ENCODE data around the gene ABHD14A.

The ABHD14A gene

DNA sequence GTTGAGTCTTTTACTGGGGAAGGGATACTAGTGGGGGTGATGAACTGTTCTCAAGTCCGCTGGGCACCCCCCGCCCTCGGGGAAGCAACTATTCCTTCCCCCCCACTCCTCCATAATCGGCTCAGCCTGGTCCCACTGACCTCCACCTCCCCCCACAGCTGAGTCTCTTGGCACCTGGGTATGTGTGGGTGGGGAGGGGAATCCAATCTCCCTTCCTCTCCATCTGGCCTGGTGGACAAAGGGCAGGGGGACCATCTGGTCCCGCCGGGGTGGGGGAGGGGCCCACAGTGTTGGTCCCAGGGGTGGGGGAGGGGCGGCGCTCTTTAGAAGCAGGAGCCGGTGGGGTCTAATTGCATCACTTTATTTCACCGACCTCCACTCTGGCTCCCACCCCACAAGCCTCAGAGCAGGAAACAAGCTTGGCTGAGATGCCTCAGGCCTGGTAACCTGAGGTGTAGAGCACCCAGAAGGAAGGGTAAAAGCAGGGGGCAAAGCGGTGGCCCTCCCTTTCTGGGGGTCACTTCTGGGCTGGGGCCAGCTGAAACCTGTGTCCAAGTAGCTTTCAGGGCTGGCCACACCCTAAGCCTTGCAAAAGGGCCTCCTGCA, 6.6 kb upstream of the ABHD14A start:
- no peak for TF ChIP-seq CTCF (conservative IDR thresholded peaks at IDR 0.05; ENCODE audit: low read depth, low read length)
- H3K4me3 ChIP-seq (ENCODE audit: low read length) = peak overlapping the region; percentile 55
- no peak for DNase-seq (ENCODE audit: low read depth)

DNA sequence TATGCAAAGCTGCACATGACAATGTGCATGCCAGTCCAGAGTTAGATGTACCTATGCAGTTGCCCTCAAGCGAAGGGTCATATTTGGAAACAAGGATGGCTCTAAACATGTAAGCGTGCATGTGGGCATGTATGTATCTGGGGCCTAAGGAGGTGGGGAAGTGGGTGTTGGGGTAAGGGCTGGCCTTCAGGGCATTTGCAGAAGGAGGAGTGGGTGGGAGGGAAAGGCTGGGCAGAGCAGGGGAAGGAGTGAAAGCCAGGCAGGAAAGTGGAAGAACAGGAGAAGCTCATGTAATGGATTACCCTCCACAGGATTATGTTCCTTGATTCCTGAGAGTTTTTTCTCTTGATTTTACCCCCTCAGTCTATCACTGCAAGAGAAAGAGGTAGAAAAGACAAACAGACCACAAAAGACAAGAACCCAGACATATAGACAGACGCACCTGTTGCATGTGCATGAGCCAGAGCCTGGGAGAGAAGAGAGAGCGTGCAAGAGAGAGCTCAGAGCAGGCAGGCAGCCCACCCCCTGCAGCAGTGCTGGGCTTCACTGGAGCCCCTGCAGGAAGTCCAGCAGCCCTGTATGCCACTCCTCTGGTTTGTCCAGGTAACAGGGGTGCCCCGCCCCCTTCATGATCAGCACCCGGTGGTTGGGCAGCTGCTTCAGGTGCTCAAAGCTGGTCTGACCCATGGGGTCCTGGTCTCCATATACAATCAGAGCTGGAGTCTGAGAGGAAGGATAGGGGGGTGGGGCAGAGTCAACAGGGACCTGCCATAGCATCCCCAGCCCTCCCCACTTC, 5.8 kb upstream of the ABHD14A start:
- no peak for DNase-seq (ENCODE audit: low read depth)
- no peak for TF ChIP-seq CTCF (conservative IDR thresholded peaks at IDR 0.05; ENCODE audit: low read depth, low read length)
- H3K4me3 ChIP-seq (ENCODE audit: low read length) = no peak overlapping the region

GRCh38 chr3:51969841-51970240, 5.0 kb upstream of the ABHD14A start:
- TF ChIP-seq CTCF (conservative IDR thresholded peaks at IDR 0.05; ENCODE audit: low read depth, low read length) = no peak
- DNase-seq (ENCODE audit: low read depth) = no peak

DNA sequence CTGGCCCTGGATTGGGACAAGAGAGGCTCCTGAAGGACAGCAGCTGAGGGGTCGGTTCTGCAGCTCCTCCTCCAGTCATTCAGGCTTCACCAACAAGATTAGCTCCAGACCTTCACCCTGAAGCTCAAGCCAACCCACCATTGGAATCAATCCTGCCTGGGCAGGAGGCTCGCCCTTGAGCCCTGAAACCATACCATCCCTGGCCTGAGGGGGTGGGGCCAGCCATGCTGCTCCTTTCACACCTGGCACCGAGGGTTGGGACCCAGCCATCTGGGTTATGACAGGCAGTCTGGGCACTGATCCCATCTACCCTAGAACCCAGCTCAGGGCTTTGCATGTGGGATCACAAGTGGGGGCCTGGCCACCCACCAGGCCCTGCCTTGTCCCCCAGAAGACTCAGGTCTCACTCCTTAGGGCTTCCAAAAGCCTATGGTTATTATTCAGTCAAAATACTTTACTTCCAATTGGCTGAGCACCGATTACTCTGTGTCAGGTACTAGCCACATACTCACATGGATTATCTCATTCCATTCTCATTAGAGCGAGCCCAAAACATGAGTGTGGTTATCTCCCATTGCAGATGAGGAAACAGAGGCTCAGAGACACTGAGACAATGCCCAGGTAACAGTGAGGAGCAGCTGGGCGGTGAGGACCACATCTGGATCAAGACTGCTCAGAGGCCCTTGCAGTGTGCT, 4.1 kb upstream of the ABHD14A start:
- peak; percentile 75 for DNase-seq (ENCODE audit: low read depth)
- H3K4me3 ChIP-seq (ENCODE audit: low read length) = no peak overlapping the region
- TF ChIP-seq CTCF (conservative IDR thresholded peaks at IDR 0.05; ENCODE audit: low read depth, low read length) = no peak

More at GRCh38 chr3:51969841-51970240, 5.0 kb upstream of the ABHD14A start:
- H3K4me3 ChIP-seq (ENCODE audit: low read length) = no peak overlapping the region

DNA sequence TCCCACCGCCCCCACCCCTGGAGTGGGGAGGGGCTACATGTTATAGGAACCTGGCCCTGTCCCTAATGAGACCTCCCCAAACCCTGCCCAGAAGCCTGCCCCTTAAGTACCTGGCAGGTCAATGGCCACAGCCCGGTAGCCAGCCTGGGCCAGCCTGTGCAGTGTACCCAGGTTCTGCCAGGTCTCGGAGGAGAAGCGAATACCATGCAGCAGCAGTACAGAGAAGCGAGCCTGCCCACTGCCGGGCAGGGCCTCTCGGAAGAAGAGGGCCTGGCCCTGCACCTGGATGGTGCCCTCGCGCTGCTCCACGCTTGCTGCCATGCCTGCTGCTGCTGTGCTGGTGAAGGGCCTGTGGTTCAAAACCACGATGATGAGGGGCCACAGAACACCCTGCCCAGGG, 3.5 kb upstream of the ABHD14A start:
- TF ChIP-seq CTCF (conservative IDR thresholded peaks at IDR 0.05; ENCODE audit: low read depth, low read length) = no peak
- DNase-seq (ENCODE audit: low read depth) = no peak
- H3K4me3 ChIP-seq (ENCODE audit: low read length) = no peak overlapping the region

DNA sequence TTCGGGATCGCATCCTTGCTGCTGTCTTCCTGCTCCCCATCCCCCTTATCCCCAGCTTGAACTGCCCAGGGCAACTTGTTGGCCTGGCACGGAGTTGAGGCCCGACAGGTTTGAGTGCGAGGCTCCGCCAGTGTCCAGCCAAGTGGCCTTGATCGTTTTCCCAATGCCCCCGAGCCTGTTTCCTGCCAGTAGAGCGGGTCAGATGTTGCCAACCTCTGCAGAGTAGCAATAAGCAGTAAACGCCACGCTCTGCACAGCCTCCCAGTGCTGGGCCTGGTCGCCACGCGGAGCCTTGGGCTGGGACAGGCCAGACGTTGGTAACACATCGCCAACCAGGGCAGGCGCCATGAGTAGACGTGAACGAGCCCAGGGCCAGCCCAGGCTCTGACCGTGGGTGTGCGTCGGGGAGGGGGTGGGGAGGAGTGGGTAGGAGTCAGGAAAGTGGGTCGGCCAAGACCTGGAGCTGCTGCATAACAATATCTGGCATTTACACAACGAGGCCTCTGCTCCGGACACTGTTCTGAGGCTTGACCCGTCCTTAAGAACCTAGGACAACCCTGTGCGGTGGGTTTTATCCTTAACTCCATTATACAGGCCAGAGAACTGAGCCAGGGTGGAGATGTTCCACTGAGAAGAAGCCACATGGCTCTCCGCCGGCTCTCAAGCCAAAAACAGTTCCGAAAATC, 444 bp upstream of the ABHD14A start:
- no peak for DNase-seq (ENCODE audit: low read depth)
- H3K4me3 ChIP-seq (ENCODE audit: low read length) = peak overlapping the region; percentile 70
- TF ChIP-seq CTCF (conservative IDR thresholded peaks at IDR 0.05; ENCODE audit: low read depth, low read length) = no peak

All from retinal pigment epithelial cell (primary cell).